HG03521 (cell line): Measurements from ENCODE around the gene KSR1.

Source experiments
- ATAC-seq: cut with Tn5 transposase; IDR thresholded peaks from one replicate; pipeline ENCODE4 v1.9.1; 2021; ENCODE audit warnings: mild to moderate bottlenecking, moderate library complexity; ENCODE audit not compliant: unreplicated experiment

The KSR1 gene

DNA sequence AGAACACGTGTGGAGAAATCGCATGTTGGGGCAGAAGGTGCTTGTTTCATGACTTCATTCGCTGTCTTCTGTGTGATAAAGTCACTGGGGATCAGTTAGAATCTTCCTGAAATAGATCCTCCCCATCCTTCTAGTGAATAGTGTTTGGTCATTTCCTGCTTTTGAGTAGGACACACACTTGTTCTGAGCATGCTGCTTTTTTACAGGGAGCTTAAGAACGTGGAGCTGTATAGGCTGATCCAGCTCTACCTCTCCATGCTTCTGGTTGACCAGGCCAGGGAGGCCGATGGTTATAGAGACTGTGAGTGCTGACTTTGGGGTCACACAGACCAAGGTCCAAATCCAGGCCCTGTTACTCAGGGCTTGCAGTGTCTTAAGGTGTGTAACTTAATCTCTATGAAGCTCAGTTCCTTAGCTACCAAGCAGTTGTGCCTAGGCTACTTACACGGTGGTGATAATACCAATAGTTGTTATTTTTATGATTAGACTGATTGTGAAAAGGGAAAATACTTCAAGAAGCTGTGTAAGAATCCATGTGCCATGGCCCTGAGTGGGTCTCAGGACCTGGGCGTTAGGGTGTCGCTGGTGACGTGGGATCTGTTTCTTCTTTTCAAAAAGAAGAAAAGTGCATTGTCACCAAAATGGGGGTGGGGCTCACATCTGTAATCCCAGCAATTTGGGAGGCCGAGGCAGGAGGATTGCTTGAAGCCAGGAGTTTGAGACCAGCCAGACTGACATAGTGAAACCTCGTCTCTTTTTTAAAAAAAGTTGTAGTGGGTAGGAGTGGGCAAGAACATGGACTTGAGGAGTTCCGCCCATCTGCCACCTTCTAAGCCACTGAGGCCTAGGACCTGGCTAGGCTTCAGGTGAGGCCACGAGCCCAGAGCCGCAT lies 110.7 kb downstream of the KSR1 start:
- ATAC-seq: no peak

DNA sequence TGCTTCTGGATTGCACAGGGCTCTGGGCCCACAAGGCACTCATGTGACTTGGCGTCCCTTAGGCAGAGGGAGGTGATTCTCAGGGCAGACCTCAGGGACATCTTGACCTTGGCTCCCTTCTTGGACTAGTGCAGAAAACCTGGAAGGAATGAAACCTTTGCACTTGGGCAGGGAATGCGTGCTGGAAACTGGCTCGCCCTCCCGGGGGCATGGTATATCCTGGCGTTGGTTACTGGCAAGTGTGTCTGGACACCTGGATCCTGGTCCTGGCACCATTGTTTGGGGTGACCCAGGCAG lies 111.3 kb downstream of the KSR1 start:
- ATAC-seq: no peak

DNA sequence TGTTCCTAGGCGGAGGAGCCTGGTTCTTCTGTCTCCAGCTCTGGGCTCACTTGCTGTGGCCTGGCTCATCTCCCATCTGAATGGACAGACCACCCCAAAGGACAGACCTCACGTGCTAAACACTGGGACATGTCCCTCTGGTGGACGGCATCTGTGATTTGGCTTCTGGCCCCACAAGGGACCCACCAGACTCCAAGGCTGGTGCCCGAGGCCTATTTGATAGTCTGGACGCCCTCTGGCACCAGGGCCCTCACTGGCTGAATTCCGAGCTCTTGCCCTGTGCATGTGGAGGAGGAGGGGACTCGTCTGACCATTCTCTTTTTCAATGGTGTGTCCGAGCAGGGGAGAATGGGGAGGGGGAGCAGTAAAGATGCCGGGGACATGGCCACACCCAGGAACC lies 112.0 kb downstream of the KSR1 start:
- ATAC-seq: no peak

GRCh38 chr17:27568811-27569210 lies 112.6 kb downstream of the KSR1 start:
- ATAC-seq: no peak

GRCh38 chr17:27569257-27569722 lies 113.0 kb downstream of the KSR1 start:
- no peak for ATAC-seq

DNA sequence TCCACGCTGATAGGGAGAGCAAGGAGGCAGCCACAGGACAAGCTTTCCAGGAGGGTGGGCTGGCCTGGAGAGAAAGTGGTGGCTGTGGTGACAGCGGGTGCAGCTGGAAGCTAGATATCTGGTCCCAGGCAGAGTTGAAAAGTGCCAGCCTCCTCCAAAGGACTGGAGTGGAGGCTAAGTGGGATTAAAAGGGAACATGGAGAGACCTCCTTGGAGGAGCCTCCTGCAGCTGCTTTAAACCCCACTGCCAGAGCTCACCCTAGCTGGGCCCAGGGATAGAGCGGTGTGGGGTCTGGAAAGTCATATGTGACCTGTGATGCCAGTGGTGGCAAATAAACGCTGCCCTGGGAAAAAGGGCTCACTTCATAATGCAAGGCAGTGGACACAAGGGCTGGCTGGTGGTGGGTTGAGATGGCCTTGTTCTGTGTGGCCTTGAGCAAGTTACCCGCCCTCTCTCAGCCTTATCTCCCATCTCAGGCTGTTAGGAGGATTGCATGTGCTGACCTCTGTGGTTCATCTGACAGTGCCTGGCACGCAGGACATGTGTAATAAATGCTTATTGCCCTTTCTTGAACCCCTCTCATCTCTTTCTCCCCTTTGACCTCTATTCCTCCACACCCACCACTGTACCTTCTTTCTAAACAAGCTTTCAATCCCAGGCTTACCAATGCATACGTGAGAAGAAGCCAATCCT lies 113.8 kb downstream of the KSR1 start:
- ATAC-seq: no peak

DNA sequence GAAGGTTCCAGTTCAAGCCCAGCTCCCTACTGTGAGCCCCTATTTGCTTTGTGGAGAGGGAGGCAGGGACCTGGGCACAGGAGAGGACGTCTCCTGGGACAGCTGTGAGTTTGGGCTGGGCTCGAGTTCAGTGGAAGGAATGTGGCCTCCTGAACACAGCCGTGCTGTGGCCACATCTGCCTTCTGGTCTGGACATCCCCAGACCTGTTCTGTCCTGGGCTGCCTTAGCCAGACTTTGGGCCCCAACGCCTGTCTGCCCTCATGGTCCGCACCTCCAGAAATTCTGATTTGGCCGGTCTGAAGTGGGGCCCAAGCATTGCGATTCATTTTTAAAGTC lies 114.3 kb downstream of the KSR1 start:
- ATAC-seq: no peak

DNA sequence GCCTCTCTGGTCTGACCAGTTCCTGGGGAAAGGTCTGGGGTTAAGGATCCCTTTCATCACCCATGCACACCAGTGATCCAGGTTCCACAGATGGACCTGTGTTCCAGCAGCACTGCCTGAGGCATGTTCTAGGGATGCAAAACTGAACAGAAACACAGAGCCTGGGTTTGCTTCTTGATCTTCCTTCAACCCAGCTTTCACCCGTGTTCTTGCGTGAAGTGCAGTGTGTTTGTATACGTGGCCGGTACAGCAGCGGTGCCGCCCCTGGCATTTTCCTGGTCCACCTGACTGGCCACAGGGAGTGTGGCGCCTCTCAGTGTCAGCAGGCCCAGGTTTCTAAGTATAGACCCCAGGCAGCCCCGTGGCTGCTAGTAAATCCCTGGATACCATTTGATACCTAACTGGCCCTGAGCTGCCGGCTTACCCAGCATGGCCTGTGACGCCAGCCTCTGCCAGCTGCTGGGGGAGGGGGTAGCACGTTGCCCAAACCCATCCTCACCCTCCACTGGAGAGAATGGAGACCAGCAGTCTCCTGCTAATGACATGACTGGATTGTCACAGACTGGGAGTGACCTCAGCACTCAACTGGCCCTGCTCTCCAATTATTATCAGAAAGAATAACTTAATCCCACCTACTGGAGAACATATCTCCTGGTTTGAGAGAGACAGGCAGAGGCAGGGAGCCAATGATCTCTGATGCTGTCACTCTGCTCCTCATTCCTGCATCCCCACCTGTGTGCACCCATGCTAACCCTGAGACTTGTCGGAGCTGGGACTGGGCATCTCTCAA lies 115.5 kb downstream of the KSR1 start:
- ATAC-seq: no peak

- no peak for ATAC-seq
These were observed 116.4 kb downstream of the KSR1 start for GRCh38 chr17:27572665-27573064.

DNA sequence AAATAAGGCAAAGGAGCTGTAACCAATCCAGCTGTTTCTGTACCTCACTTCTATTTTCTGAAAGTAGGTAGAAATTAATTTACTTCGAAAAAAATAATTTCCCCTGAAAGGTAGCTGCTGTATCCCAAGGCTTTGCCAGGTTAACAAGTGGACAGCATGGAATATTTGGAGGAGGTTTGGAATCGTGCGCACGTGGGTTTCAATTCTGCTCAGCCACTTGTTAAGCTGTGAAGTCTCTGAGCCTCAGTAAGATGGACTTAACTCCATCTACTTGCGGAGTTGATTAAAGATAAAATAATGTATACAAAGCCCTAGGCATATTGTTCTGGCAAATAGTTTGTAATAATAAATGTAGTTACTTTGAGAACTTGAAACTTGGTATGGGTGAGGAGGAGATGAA lies 117.3 kb downstream of the KSR1 start:
- ATAC-seq: no peak

GRCh38 chr17:27573971-27574525 lies 117.8 kb downstream of the KSR1 start:
- ATAC-seq: no peak

DNA sequence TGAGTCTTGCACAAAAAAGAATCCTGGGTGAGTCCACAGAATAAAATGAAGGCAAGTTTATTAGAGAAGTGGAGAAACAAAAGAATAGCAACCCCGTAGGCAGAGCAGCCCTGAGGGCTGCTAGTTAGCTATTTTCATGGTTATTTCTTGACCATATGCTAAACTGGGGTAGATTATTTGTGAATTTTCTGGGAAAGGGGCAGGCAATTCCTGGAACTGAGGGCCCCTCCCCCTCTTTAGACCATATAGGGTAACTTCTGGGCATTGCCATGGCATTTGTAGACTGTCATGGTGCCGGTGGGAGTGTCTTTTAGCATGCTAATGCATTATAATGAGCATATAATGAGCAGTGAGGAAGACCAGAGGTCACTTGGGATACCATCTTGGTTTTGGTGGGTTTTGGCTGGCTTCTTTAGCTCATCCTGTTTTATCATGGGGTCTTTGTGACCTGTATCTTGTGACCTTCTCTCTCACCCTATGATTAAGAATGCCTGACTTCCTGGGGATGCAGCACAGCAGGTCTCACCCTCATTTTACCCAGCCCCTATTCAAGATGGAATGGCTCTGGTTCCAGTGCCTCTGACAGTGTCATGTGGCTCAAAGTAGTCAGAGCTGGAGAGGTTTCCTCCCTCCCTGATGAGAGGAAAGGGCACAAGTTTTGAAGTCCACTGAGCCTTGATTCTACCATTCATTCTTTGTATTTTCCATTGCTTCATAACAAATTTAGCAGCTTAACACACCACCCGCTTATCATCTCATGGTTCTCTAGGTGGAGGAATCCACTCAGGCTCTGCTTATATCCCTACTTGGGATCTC lies 119.1 kb downstream of the KSR1 start:
- ATAC-seq: no peak

GRCh38 chr17:27575912-27576252 lies 119.6 kb downstream of the KSR1 start:
- ATAC-seq: no peak

- ATAC-seq: no peak
These were observed 120.3 kb downstream of the KSR1 start for GRCh38 chr17:27576477-27577083.

- ATAC-seq: no peak
These were observed 121.0 kb downstream of the KSR1 start for GRCh38 chr17:27577121-27577761.

DNA sequence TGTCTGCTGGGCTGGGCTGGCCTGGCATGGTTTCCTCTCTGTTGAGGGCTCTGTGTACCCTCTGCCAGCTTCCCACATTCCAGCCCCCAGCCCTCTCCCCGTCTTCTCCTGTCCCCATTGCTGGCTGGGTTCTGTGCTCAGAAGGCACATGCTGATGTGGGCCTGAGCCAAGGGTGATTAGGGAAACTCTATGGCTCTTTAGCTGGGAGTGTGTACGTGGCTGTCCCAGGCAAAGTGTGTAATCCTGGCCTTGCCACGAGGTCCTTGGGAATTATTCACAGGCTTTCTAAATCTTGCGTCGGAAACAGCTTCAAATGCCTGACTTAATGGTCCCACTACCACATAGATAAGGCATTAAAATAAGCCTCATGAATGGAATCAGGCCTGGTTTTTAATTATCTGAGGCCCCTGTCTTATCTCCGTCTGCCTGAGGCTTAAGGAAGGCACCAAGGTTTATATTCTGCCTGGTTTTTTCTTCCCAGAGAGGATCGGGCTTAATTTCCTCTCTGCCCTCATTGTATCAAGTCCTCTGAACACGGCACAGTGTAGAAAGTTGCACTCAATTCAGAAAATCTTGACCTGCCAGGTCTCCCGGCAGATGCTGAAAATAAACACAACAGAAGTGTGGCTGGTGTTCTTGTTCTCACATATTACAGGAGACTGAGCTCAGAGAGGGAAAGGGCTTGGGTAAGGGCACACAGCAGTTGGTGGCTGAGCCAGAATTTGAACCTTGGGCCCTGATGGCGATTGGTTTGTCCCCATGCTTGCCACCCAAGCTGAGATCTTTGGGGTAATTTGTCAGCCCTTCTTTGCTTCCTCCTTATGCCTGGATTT lies 121.9 kb downstream of the KSR1 start:
- no peak for ATAC-seq

DNA sequence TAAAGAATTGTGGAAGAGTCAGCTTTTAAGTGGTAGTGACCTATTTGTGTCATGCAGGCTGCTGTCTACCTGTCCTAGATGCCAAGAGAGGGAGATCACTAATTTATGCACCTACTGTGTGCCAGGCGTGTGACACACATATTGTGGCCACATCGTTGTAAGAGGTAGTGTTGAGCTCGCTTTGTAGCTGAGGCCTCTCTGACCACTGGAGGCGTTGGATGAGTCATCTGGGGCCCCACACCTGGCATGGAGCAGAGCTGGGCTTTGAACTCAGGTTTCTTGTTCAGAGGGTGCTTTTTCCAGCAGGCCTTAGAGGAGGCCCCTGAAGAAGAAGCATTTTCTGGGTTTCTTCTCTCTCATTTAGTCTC lies 122.5 kb downstream of the KSR1 start:
- ATAC-seq: peak; percentile 80

DNA sequence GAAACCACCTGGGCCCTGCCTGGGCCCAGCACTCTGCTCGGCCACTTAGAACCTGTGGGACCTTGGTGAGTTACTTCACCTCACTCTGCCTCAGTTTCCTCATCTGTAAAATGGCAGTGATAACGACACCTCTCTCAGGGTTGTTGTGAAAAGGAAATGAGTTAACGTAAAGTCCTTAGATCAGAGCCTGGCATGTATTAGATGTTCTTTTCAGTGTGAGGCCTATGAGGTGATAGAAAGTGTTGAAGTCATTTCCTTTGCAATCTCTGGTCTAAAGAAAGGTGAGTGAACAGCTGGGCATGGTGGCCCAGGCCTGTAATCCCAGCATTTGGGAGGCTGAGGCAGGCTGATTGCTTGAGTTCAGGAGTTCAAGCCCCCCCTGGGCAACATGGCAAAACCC lies 123.1 kb downstream of the KSR1 start:
- no peak for ATAC-seq

GRCh38 chr17:27579897-27580321 lies 123.7 kb downstream of the KSR1 start:
- no peak for ATAC-seq
